ENCODE results near the gene RHD. TPM values are rescaled to one million over a fixed set of nuclear protein-coding genes. Genes with fewer than 3 reads are reported as not detected.
"Not testable (repeated sequence)": the region's sequence is repeated elsewhere in the genome, so short reads cannot be mapped to it uniquely, and the experiment has no call there.

Gene RHD
- total RNA-seq, 1 experiment from 2014 or later = 0.26 TPM

GRCh38 chr1:25247829-25248754, 24.2 kb upstream of the RHD start:
- Histone ChIP-seq H3K27ac (ENCODE audit: low read length) (peak overlapping the region; percentile 35), H3K36me3 (ENCODE audit: insufficient read depth, low read length) (peaks cover 35% of the 10 kb centered on the region), H3K9ac (ENCODE audit: low read length) (peak overlapping the region; percentile 84), H3K9me3 (ENCODE audit: low read length) (no peaks in the 10 kb centered on the region), H3K4me1 (ENCODE audit: low read length) (peaks cover 41% of the 10 kb centered on the region), H4K20me1 (ENCODE audit: insufficient read depth, low read depth, low read length) (peaks cover 23% of the 10 kb centered on the region), H3K4me2 (ENCODE audit: low read depth, low read length, poor library complexity, severe bottlenecking) (peak overlapping the region; percentile 95), H3K9me2 (replicated peaks; ENCODE audit: insufficient read depth, low read length) (no peaks in the 10 kb centered on the region), H3K79me2 (ENCODE audit: low read length) (peaks cover 36% of the 10 kb centered on the region), H3K27me3 (ENCODE audit: low read length) (no peaks in the 10 kb centered on the region), H3K4me3 (ENCODE audit: low read length) (peak overlapping the region; percentile 100), H2AFZ (ENCODE audit: low read length) (peak overlapping the region; percentile 76)
- DNase-seq = no peak

GRCh38 chr1:25253911-25254310, 18.4 kb upstream of the RHD start:
- H3K27ac ChIP-seq (ENCODE audit: low read length) = no peak overlapping the region
- no peak overlapping the region for H2AFZ ChIP-seq (ENCODE audit: low read length)
- DNase-seq = peak; percentile 31
- no peak overlapping the region for H3K4me2 ChIP-seq (ENCODE audit: low read depth, low read length, poor library complexity, severe bottlenecking)
- H3K4me3 ChIP-seq (ENCODE audit: low read length) = no peak overlapping the region
- no peaks in the 10 kb centered on the region for H4K20me1 ChIP-seq (ENCODE audit: insufficient read depth, low read depth, low read length)
- H3K9me3 ChIP-seq (ENCODE audit: low read length) = no peaks in the 10 kb centered on the region
- H3K79me2 ChIP-seq (ENCODE audit: low read length) = no peaks in the 10 kb centered on the region
- H3K27me3 ChIP-seq (ENCODE audit: low read length) = no peaks in the 10 kb centered on the region
- no peaks in the 10 kb centered on the region for H3K4me1 ChIP-seq (ENCODE audit: low read length)
- no peaks in the 10 kb centered on the region for H3K36me3 ChIP-seq (ENCODE audit: insufficient read depth, low read length)
- H3K9me2 ChIP-seq (replicated peaks; ENCODE audit: insufficient read depth, low read length) = no peaks in the 10 kb centered on the region
- no peak overlapping the region for H3K9ac ChIP-seq (ENCODE audit: low read length)

DNA sequence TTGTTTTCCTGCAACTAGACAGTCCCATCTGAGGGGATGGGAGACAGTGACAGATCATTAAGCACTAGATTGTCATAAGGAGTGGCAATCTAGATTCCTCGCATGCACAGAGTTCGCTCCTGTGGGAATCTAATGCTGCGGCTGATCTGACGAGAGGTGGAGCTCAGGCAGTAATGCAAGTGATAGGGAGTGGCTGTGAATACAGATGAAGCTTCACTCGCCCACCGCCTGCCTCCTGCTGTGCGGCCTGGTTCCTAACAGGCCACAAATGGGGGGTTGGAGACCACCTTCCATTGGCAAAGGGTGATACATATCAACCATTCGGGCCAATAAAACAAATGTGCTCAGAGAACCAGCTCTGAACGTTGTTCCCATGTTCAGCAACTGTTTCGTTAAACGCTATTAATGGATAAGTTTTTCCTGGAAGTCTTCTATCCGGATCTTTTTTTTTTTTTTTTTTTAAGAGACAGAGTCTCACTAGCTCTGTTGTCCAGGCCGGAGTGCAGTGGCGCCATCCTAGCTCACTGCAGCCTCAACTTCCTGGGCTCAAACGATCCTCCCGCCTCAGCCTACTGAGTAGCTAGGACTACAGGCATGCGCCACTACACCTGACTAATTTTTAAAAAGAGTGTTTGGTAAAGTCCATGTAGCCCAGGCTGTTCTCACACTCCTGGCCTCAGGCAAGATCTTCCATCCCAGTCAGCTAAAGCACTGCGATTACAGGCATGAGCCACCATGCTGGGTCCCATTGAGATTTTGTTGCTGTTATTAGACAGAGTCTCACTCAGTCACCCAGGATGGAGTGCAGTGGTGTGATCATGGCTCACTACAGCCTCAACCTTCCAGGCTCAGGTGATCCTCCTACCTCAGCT, 16.4 kb upstream of the RHD start:
- no peak overlapping the region for H3K9ac ChIP-seq (ENCODE audit: low read length)
- H3K27ac ChIP-seq (ENCODE audit: low read length) = no peak overlapping the region
- no peak overlapping the region for H3K4me3 ChIP-seq (ENCODE audit: low read length)
- H3K9me2 ChIP-seq (replicated peaks; ENCODE audit: insufficient read depth, low read length) = no peaks in the 10 kb centered on the region
- H3K36me3 ChIP-seq (ENCODE audit: insufficient read depth, low read length) = no peaks in the 10 kb centered on the region
- no peak overlapping the region for H2AFZ ChIP-seq (ENCODE audit: low read length)
- H4K20me1 ChIP-seq (ENCODE audit: insufficient read depth, low read depth, low read length) = no peaks in the 10 kb centered on the region
- H3K27me3 ChIP-seq (ENCODE audit: low read length) = no peaks in the 10 kb centered on the region
- H3K79me2 ChIP-seq (ENCODE audit: low read length) = no peaks in the 10 kb centered on the region
- peaks cover 6% of the 10 kb centered on the region for H3K4me1 ChIP-seq (ENCODE audit: low read length)
- no peaks in the 10 kb centered on the region for H3K9me3 ChIP-seq (ENCODE audit: low read length)
- DNase-seq = peak; percentile 36
- no peak overlapping the region for H3K4me2 ChIP-seq (ENCODE audit: low read depth, low read length, poor library complexity, severe bottlenecking)

- DNase-seq = peak; percentile 32
- H2AFZ ChIP-seq (ENCODE audit: low read length) = no peak overlapping the region
- no peaks in the 10 kb centered on the region for H3K36me3 ChIP-seq (ENCODE audit: insufficient read depth, low read length)
- no peak overlapping the region for H3K4me3 ChIP-seq (ENCODE audit: low read length)
- no peaks in the 10 kb centered on the region for H3K27me3 ChIP-seq (ENCODE audit: low read length)
- H3K9me3 ChIP-seq (ENCODE audit: low read length) = no peaks in the 10 kb centered on the region
- H3K9me2 ChIP-seq (replicated peaks; ENCODE audit: insufficient read depth, low read length) = no peaks in the 10 kb centered on the region
- H4K20me1 ChIP-seq (ENCODE audit: insufficient read depth, low read depth, low read length) = no peaks in the 10 kb centered on the region
- no peak overlapping the region for H3K4me2 ChIP-seq (ENCODE audit: low read depth, low read length, poor library complexity, severe bottlenecking)
- H3K4me1 ChIP-seq (ENCODE audit: low read length) = peaks cover 9% of the 10 kb centered on the region
- no peak overlapping the region for H3K9ac ChIP-seq (ENCODE audit: low read length)
- H3K27ac ChIP-seq (ENCODE audit: low read length) = no peak overlapping the region
- H3K79me2 ChIP-seq (ENCODE audit: low read length) = no peaks in the 10 kb centered on the region
Observed at GRCh38 chr1:25256578-25256965, 15.7 kb upstream of the RHD start.

- Histone ChIP-seq H3K9me2 (replicated peaks; ENCODE audit: insufficient read depth, low read length) (no peaks in the 10 kb centered on the region), H3K79me2 (ENCODE audit: low read length) (no peaks in the 10 kb centered on the region)
Observed at GRCh38 chr1:25257196-25257595, 15.1 kb upstream of the RHD start.

DNA sequence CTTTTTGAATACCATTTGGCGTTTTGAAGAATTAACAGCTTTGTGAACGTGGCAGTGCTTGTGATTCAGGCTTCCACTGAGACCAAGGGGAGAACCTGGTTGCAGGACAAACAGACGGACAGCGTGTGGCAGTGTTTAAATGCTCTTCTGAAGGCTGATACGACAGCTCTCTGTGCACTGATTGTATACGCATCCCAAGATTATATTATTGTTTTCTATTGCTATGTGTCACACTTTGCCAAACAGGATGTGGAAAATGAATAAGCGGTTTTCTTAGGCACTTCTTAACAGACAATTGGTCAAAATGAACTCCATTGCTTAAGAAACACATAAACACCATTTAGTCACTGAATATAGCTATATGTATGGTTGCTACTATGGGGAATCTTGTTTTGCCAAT, 12.5 kb upstream of the RHD start:
- not testable (repeated sequence) for H3K27me3 ChIP-seq (ENCODE audit: low read length); H3K4me3 ChIP-seq (ENCODE audit: low read length); H3K4me2 ChIP-seq (ENCODE audit: low read depth, low read length, poor library complexity, severe bottlenecking); H3K27ac ChIP-seq (ENCODE audit: low read length); H3K9me3 ChIP-seq (ENCODE audit: low read length); H2AFZ ChIP-seq (ENCODE audit: low read length); H4K20me1 ChIP-seq (ENCODE audit: insufficient read depth, low read depth, low read length); H3K4me1 ChIP-seq (ENCODE audit: low read length); H3K36me3 ChIP-seq (ENCODE audit: insufficient read depth, low read length); H3K9ac ChIP-seq (ENCODE audit: low read length); H3K79me2 ChIP-seq (ENCODE audit: low read length); H3K9me2 ChIP-seq (replicated peaks; ENCODE audit: insufficient read depth, low read length)
- DNase-seq = peak; percentile 41

More at GRCh38 chr1:25257196-25257595, 15.1 kb upstream of the RHD start:
- Histone ChIP-seq H2AFZ (ENCODE audit: low read length) (no peak overlapping the region), H3K27me3 (ENCODE audit: low read length) (no peaks in the 10 kb centered on the region), H3K4me2 (ENCODE audit: low read depth, low read length, poor library complexity, severe bottlenecking) (no peak overlapping the region), H3K36me3 (ENCODE audit: insufficient read depth, low read length) (no peaks in the 10 kb centered on the region), H3K9me3 (ENCODE audit: low read length) (no peaks in the 10 kb centered on the region), H3K4me3 (ENCODE audit: low read length) (no peak overlapping the region), H4K20me1 (ENCODE audit: insufficient read depth, low read depth, low read length) (no peaks in the 10 kb centered on the region), H3K27ac (ENCODE audit: low read length) (no peak overlapping the region), H3K4me1 (ENCODE audit: low read length) (peaks cover 9% of the 10 kb centered on the region), H3K9ac (ENCODE audit: low read length) (no peak overlapping the region)
- DNase-seq = peak; percentile 17

GRCh38 chr1:25260336-25260735, 12.0 kb upstream of the RHD start:
- H3K4me1 ChIP-seq (ENCODE audit: low read length) = not testable (repeated sequence)

More at GRCh38 chr1:25260336-25260735, 12.0 kb upstream of the RHD start:
- H3K79me2 ChIP-seq (ENCODE audit: low read length); H3K27me3 ChIP-seq (ENCODE audit: low read length); H3K4me2 ChIP-seq (ENCODE audit: low read depth, low read length, poor library complexity, severe bottlenecking); H3K36me3 ChIP-seq (ENCODE audit: insufficient read depth, low read length); H2AFZ ChIP-seq (ENCODE audit: low read length); H4K20me1 ChIP-seq (ENCODE audit: insufficient read depth, low read depth, low read length); H3K9me2 ChIP-seq (replicated peaks; ENCODE audit: insufficient read depth, low read length); H3K9ac ChIP-seq (ENCODE audit: low read length); H3K9me3 ChIP-seq (ENCODE audit: low read length); H3K27ac ChIP-seq (ENCODE audit: low read length); DNase-seq; H3K4me3 ChIP-seq (ENCODE audit: low read length): not testable (repeated sequence)
